Measurements from ENCODE around the gene ZSWIM1.

Gene ZSWIM1

DNA sequence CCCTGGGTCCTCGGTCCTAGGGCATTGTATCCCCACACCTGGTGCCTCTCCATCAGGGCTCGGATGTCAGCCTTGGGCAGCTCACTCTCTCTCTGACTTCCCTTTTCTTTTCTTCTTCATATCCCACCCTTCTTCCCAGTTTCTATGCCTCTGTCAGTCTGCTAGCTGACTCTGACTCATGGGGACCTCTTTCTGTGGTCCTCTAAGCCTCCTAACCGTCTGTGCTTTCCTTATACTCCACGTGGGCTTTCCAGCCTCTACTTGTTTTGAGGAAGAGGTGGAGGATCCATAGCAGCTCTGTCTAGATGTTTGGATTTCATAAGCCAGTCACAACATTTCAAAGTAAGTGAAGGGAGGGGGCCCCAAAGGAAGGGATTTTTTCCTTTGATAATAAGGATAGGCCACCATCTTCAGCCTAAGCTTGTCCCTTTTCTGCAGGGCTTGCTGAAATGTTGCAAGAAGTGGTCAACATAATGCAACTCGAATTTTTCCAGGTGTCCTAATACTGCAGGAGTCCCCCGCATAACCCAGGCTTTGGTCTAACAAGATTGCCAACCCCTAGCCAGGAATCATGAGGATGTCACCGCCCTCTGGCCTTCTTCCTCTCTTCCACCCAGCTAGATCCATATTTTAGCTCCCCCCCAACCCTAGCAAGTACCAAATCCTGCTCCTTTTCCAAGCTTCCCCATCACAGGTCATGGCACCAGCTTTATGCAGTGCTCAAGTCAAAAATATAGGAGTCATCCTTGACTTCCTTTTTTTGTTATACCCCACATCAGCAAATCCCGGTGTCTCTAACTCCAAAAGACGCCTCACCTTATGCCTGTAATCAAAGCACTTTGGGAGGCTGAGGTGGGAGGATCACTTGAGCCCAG is 39.7 kb downstream of the ZSWIM1 start:
- Histone ChIP-seq H3K27ac (ENCODE audit: poor library complexity, severe bottlenecking) (no peak overlapping the region), H3K36me3 (ENCODE audit: low read depth) (no peaks in the 10 kb centered on the region), H3K4me3 (ENCODE audit: severe bottlenecking) (no peak overlapping the region), H3K27me3 (ENCODE audit: insufficient read depth, poor library complexity, severe bottlenecking) (no peaks in the 10 kb centered on the region), H3K4me1 (ENCODE audit: insufficient read depth, poor library complexity, severe bottlenecking) (no peaks in the 10 kb centered on the region), H3K9me3 (ENCODE audit: severe bottlenecking) (no peaks in the 10 kb centered on the region)
- TF ChIP-seq, protein P1, sequence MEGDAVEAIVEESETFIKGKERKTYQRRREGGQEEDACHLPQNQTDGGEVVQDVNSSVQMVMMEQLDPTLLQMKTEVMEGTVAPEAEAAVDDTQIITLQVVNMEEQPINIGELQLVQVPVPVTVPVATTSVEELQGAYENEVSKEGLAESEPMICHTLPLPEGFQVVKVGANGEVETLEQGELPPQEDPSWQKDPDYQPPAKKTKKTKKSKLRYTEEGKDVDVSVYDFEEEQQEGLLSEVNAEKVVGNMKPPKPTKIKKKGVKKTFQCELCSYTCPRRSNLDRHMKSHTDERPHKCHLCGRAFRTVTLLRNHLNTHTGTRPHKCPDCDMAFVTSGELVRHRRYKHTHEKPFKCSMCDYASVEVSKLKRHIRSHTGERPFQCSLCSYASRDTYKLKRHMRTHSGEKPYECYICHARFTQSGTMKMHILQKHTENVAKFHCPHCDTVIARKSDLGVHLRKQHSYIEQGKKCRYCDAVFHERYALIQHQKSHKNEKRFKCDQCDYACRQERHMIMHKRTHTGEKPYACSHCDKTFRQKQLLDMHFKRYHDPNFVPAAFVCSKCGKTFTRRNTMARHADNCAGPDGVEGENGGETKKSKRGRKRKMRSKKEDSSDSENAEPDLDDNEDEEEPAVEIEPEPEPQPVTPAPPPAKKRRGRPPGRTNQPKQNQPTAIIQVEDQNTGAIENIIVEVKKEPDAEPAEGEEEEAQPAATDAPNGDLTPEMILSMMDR (IDR thresholded peaks at IDR 0.05; ENCODE audit: poor library complexity, severe bottlenecking) = no peak
- ATAC-seq (ENCODE audit: low read depth) = peak; percentile 8; the same call in 1 of the 3 replicates
- DNase-seq (ENCODE audit: low spot score) = no peak

DNA sequence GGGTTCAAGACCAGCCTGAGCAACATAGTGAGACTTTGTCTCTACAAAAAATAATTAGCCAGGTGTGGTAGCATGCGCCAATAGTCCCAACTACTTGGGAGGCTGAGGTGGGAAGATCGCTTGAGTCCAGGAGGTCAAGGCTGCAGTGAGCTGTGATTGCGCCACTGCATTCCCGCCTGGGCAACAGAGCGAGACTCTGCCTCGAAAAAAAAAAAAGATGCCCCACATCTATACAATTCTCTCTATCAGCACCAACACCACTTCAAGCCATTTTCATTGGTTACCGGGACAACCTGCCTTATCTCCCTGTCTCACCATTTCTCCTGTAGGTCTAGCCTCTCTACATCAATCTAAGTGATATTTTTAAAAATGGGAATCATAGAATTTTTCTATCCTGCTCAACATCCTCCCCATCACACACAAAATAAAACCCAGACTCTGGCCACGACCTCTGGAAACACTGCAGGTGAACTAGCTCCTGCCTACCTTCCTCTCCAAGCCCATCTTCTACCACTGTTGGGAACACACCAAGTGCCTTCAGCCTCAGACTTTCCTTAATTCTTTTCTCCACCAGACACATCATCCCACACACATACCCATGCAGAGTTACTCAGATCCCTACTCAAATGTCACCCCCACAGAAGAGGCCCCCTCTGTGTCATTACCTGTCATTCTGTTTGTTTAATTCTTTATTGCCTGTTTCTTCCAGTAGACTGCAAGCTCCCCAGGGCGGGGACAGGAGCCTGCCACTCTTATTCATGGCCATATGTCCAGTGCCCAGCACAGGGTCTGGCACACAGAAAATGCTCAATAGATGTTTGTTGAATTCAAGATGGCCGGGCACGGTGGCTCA is 40.5 kb downstream of the ZSWIM1 start:
- no peak for ATAC-seq (ENCODE audit: low read depth)
- no peaks in the 10 kb centered on the region for H3K27me3 ChIP-seq (ENCODE audit: insufficient read depth, poor library complexity, severe bottlenecking)
- TF ChIP-seq, protein P1 (IDR thresholded peaks at IDR 0.05; ENCODE audit: poor library complexity, severe bottlenecking) = no peak
- DNase-seq (ENCODE audit: low spot score) = no peak
- no peak overlapping the region for H3K4me3 ChIP-seq (ENCODE audit: severe bottlenecking)
- no peaks in the 10 kb centered on the region for H3K4me1 ChIP-seq (ENCODE audit: insufficient read depth, poor library complexity, severe bottlenecking)
- no peaks in the 10 kb centered on the region for H3K9me3 ChIP-seq (ENCODE audit: severe bottlenecking)
- H3K27ac ChIP-seq (ENCODE audit: poor library complexity, severe bottlenecking) = no peak overlapping the region
- H3K36me3 ChIP-seq (ENCODE audit: low read depth) = no peaks in the 10 kb centered on the region

DNA sequence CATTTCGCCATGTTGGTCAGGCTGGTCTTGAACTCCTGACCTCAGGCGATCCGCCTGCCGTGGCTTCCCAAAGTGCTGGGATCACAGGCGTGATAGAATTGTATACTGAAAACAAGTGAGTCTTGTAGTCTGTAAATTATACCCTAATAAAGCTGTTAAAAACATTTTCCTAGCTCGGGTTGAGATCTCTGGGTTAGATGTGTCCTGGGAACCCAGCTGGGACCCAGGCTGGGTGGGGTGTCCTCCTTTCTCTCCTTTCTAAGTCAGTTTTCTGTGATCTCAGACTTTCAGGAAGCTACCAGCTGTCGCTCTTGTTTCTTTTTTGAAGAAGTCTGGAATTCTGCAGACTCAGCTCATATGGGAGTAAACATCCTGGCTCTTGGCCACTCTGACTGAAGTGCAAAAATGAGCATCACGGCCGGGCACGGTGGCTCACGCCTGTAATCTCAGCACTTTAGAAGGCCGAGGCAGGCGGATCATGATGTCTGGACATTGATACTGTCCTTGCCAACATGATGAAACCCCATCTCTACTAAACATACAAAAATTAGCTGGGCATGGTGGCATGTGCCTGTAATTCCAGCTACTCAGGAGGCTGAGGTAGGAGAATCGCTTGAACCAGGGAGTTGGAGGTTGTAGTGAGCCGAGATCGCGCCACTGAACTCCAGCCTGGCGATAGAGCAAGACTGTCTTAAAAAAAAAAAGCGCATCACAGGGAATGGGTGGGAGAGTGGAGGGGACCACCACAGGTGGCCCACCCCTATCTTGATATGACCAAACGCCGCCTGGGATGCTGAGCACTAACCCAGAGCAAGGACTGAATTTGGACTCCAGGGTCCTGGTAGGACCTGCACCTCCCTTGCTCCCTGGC is 43.6 kb downstream of the ZSWIM1 start:
- H3K27ac ChIP-seq (ENCODE audit: poor library complexity, severe bottlenecking) = no peak overlapping the region
- no peaks in the 10 kb centered on the region for H3K4me1 ChIP-seq (ENCODE audit: insufficient read depth, poor library complexity, severe bottlenecking)
- H3K27me3 ChIP-seq (ENCODE audit: insufficient read depth, poor library complexity, severe bottlenecking) = no peaks in the 10 kb centered on the region
- DNase-seq (ENCODE audit: low spot score) (no peak), ATAC-seq (ENCODE audit: low read depth) (0 out of 3 replicates have a peak, but pooled peaks have one; percentile 8)
- H3K4me3 ChIP-seq (ENCODE audit: severe bottlenecking) = no peak overlapping the region
- TF ChIP-seq, protein P1 (IDR thresholded peaks at IDR 0.05; ENCODE audit: poor library complexity, severe bottlenecking) = no peak
- H3K36me3 ChIP-seq (ENCODE audit: low read depth) = no peaks in the 10 kb centered on the region
- no peaks in the 10 kb centered on the region for H3K9me3 ChIP-seq (ENCODE audit: severe bottlenecking)

DNA sequence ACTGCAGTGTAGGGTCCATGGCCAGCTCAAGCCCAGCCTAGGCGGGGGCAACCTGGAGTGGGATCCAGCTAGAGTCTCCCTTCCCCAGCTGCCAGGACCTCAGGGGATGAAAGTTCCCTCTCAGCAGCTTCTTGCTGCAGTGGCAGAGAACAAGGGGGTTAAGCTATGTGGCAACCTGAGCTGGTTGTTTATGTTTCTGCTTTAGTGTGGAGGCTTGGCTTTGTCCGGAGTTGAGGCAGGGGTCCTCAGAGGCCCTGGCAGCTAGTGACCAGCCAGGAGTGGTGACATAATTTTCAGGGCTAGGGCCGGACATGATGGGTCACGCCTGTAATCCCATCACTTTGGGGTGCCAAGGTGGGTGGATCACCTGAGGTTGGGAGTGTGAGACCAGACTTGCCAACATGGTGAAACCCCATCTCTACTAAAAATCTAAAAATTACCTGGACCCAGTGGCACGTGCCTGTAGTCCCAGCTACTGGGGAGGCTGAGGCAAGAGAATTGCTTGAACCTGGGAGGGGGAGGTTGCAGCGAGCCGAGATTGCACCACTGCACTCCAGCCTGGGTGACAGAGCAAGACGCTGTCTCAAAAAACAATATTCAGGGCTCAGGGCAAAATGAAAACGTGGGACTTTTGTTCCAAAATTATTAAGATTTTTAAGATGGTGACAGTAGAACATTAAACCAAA is 44.9 kb downstream of the ZSWIM1 start:
- Histone ChIP-seq H3K27me3 (ENCODE audit: insufficient read depth, poor library complexity, severe bottlenecking) (no peaks in the 10 kb centered on the region), H3K9me3 (ENCODE audit: severe bottlenecking) (no peaks in the 10 kb centered on the region), H3K4me1 (ENCODE audit: insufficient read depth, poor library complexity, severe bottlenecking) (no peaks in the 10 kb centered on the region), H3K36me3 (ENCODE audit: low read depth) (no peaks in the 10 kb centered on the region), H3K27ac (ENCODE audit: poor library complexity, severe bottlenecking) (no peak overlapping the region), H3K4me3 (ENCODE audit: severe bottlenecking) (no peak overlapping the region)
- ATAC-seq (ENCODE audit: low read depth) = no peak
- TF ChIP-seq, protein P1 (IDR thresholded peaks at IDR 0.05; ENCODE audit: poor library complexity, severe bottlenecking) = no peak
- DNase-seq (ENCODE audit: low spot score) = no peak
